NCI-H1105 treated with DMSO at 0.1 percent for 48 hours (cell line): ENCODE data around the gene HECW1.
"Not testable (repeated sequence)": the region's sequence is repeated elsewhere in the genome, so short reads cannot be mapped to it uniquely, and the experiment has no call there.

Source experiments
- DNase-seq: peaks from one replicate; lab custom pipeline; 2025; lab: John Stamatoyannopoulos, UW

Gene HECW1

DNA sequence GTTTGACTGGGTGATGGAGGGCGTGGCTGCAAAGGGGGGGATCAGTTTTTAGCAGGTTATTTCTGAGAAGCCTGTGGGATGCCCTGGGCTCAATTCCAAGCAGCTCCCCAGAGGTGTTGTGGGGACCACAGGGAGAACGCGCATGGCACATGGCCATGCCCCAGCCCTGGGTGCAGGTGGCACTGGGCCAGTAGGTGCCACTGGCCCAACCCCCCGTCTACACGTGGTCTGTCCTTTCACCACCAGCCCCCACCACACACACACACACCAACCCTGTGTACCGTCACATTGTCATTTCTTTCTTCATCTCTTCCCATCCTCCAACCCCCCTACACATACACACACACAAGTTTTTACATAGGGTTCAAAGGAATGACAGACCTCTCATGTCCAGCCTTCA lies 355.4 kb downstream of the HECW1 start:
- no peak for DNase-seq

DNA sequence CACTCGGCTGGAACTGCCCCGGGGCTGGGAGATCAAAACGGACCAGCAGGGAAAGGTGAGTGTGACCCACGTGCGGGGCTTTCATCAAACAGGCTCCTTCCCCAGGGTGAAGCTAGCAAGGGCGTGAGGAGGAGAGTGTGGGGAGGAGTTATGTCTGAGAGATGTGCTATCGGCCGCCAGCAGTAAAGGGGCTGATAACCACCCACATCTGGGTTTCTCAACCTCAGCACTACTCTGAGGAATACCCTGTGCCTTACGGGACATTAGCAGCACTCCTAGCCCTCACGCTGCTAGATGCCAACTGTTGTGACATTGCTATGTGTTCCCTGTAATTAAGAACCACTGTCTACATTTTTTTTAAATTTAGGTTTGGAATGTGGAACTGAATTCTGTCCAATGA lies 356.6 kb downstream of the HECW1 start:
- DNase-seq, result no peak

DNA sequence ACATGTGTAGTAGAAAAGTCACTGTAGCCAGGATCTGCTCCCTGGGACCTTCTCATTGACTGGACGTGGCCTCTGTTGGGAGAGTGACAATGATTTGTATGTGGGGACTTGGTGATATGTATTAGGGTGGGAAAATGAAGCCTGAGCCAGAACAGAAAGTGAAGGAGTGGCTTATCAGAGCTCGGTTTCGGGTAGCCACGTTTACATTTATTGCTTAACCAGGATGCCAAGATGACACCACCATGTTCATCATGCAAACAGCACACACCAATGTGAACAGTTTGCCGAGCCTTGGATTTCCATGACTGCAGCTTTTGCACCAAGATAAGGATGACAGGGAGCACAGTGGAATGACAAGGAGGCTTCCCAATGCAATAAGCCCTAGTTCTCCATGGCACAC lies 357.7 kb downstream of the HECW1 start:
- no peak for DNase-seq

DNA sequence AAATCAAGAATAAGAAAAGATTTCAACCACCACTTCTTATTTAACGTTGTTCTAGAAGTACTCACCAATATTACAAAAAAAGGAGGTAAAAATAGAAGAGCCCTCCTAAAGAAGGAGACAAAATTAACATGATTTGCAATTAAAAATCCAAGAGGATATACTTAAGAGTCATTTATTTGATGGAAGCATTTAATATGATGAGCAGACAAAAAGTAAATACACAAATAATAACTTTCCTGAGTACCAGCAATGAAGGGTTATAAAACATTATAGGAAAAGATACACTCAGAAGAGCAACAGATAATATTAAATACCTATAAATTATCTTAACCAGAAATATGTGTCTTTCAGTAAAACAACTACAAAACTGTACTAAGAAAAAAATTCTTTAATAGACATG lies 363.5 kb downstream of the HECW1 start:
- DNase-seq, result no peak

DNA sequence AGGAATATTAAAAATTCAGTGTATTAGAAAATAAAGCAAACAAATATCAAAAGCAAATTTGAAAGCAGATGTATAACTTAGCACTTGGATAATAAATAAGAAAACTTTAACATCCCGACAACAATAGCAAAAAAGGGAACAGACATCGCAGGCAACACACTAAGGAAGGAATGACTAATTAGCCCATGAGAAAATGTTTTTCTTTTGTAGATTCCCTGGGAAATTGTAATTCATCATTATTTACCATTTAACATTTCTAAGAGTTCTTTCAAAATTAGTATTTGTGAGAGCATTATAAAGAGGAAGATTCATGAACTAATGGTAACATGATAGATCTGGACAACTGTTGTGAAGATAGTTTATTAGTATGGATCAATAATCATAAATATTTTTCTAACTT lies 364.4 kb downstream of the HECW1 start:
- no peak for DNase-seq

DNA sequence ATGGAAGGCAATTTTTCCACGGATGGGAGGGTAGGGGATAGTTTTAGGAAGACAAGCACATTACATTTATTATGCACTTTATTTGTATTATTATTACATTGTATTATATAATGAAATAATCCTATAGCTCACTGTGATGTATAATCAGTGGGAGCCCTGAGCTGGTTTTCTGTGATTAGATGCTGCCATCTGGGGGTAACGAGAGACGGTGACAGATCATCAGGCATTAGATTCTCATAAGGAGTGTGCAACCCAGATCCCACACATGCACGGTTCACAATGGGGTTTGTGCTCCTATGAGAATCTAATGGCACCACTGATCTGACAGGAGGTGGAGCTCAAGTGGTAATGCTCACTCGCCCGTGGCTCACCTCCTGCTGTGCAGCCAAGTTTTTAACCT lies 366.6 kb downstream of the HECW1 start:
- DNase-seq, result no peak

DNA sequence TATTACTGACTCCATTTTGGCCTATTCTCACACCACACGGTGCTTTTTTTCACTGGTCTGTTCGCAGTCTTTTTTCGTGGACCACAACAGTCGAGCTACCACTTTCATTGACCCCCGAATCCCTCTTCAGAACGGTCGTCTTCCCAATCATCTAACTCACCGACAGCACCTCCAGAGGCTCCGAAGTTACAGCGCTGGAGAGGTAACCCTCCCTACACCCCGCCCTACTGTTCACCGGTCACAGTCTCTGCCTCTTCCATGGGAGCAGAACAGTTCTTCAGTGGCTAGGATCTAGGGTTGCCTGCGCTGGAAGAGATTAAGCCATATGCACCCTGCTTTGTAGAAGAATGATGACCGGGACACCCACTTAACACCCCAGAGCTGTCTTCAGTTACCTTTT lies 367.1 kb downstream of the HECW1 start:
- DNase-seq, result no peak

DNA sequence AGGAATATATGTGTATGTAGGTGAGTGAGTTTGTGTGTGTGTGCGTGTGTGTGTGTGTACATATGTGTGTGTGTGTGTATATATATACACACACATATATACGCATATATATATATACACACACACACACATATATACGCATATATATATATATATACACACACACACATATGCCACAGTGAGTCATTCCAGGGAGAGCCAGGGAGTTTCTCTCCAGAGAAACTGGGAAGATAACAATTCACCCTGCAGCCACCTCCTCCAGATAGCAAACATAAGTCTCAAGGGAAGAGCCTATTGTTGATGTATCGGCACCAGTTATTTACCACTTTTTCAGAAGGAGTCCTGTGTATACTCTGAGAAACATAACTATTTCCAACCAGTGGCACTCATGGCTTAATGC lies 368.1 kb downstream of the HECW1 start:
- DNase-seq, result no peak

DNA sequence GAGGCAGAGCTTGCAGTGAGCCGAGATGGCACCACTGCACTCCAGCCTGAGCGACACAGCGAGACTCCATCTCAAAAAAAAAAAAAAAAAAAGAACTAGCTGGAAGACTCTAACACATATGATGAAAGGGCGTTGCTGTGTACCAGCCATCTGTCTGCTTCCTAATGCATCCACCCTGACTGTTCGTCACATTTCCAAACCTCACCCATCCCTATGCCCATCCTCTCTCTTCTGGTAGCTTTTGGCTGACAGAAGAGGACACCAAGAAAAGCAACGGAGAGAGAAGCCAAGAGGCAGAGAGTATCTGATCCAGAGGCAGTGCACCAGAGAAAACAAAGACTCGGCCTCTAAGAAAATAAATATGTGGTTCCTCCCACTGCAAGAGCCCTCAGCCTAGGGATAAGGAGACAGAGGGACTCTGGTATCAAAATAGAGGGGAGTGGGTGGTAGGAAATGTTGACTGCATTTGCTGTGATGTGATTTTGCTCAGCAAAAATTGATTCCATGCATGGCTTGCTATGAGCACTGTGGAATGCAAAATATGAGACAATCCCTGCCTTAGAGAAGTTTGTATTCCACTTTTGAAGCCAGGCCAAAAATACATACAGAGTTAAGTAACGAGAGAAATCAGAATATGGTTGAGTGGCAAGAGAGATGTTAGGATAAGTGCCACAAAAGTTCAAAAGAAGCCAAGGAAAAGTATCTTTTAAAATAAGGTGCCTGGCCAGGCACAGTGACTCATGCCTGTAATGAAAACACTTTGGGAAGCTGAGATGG lies 369.6 kb downstream of the HECW1 start:
- DNase-seq, result no peak

DNA sequence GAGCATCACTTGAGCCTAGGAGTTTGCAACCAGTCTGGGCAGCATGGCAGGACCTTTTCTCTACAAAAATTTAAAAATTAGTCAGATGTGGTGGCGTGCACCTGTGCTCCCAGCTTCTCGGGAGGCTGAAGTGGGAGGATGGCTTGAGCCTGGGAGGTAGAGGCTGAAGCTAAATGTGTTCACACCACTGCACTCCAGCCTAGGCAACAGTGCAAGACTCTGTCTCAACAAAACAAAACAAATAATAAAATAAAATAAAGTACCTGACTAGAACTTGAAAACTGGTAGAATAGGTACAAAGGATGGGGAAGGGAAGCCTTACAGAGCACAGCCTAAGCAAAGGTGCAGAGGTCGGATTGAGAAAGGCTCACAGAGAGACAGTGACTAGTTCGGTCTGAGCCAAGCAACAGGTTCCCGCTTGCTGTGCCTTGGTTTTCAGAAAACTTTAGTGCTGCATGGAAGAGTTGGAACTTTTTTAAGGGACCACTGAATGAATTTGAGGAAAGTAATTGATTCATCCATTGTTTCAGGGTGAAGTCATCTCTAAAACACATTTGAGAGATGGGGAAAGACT lies 370.3 kb downstream of the HECW1 start:
- DNase-seq, result no peak

DNA sequence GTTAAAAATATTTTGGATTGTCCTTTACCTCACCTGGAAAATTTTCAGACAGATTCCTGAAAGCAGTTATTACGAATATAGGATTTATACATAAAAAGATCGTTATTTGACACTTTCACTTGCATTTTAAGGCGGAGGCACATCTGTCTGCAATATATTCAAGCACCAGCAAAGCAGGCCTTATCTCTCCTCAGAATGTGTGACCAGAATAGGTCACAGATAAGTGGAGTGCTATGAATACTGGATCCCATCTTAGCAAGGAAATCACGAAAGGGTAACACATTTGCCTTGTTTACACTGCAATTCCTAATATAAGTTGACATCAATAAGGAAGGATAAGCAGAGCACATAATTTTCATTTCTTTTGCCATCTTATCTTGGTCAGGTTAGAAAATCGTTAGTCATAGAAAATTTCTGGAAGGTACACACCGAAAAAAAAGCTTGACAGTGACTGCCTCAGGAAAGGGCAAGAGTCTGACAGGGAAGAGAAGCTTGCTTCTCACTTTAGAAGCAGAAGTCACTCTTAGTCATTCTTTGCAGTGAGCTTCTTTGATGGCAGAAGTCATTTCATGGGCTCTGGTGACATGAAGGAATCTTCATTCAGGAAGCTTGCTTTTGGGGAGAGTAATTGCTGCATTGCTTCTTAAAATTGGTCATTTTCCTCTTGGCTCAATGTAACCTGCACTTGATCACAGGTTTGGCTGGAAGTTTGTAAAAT lies 372.4 kb downstream of the HECW1 start:
- no peak for DNase-seq

DNA sequence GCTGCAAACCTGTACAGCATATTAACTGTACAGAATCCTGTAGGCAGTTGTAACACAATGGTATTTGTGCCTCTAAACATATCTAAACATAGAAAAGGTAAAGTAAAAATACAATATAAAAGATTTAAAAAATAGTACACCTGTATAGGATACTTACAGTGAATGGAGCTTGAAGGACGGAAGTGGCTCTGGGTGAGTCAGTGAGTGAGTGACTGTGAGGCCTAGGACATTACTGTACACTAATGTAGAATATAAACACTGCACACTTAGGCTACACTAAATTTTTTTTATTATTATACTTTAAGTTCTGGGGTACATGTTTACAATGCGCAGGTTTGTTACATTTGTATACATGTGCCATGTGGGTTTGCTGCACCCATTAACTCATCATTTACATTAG lies 373.1 kb downstream of the HECW1 start:
- DNase-seq, result no peak

DNA sequence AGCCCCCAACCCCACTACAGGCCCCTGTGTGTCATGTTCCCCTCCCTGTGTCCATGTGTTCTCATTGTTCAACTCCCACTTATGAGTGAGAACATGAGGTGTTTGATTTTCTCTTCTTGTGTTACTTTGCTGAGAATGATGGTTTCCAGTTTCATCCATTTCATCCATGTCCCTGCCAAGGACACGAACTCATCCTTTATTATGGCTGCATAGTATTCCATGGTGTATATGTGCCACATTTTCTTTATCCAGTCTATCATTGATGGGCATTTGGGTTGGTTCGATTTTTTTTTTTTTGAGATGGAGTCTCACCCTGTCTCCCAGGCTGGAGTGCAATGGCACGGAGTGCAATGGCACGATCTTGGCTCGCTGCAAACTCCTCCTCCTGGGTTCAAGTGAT lies 373.6 kb downstream of the HECW1 start:
- DNase-seq, result not testable (repeated sequence)

DNA sequence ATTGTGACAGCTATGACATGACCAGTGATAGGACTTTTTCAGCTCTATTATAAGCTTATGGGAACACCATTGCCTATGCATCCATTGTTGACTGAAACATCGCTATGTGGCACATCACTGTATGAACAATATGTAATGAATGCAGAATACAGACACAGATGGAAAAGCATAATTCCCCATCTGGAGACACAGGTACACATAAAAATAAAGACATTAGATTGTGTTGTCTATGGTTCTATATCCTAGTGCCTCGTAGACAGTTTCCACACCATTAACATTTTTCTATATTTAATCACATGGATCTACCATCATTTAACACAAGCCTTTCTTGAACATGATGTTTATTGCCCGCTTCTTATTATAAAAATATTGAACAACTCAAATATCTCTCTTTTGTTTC lies 374.2 kb downstream of the HECW1 start:
- no peak for DNase-seq

DNA sequence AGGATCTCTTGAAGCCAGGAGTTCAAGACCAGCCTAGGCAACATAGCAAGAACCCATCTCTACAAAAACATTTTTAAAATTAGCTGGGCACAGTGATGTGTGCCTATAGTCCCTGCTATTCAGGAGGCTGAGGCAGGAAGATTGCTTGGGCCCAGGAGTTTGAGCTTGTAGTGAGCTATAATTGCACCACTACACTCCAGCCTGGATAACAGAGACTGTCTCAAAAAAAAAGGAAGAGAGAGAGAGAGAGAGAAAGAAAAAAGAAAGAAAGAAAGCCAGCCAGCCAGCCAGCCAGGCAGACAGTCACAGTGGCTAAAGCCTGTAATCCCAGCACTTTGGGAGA lies 375.3 kb downstream of the HECW1 start:
- no peak for DNase-seq

DNA sequence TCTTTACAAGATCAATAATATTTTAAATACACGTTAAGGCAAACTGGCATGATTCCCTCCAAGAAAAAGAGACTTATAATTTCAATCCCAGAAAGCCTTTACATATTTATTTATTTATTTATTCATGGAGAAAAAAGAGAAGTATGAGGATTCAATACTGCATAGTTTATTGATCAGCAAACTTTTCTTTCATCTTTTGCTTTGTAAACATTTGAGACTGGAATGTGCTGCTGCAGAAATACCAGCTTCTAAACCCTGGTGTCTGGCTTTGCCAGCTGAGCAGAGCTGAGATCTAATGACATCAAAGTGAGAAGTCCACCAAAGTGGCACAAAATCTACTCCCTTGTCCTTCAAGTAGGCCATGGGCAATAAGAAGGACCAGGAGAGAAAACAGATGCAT lies 376.8 kb downstream of the HECW1 start:
- DNase-seq, result no peak

DNA sequence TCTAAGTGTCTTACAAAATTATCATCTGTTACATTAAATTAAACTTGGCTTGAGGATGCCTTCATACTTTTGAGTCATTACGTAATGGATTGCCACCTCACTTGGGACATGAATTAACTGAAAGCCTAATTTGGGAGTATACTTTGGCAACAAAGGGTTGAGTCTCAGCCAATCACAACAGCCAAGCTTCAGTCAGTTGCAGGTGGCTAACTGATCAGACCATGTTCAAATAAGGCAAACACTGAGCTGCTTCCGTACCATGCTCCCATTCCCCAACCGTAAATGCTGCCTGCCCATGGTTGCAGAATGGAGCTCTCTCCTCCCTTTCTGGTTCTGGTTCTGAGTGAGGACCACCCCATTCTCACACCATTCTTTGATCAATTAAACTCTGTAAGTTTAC lies 377.6 kb downstream of the HECW1 start:
- DNase-seq, result no peak

DNA sequence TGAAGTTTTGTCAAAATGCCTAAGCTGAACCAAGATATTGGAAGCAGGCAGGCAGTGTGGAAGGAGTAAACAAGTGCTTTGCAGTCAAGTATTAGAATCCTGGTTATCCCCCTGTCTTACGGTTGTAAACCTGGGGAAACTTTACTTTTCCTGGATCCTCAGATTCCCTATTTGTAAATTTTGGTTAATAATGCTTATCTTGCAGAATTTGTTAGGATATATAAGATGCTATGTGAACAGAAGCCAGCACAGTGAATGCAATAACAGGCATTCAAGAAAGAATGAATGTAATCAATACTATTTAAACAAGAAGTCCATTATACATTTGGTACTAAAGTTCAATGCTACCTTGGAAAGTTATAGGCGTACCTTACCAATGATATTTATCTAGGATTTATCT lies 378.7 kb downstream of the HECW1 start:
- no peak for DNase-seq

DNA sequence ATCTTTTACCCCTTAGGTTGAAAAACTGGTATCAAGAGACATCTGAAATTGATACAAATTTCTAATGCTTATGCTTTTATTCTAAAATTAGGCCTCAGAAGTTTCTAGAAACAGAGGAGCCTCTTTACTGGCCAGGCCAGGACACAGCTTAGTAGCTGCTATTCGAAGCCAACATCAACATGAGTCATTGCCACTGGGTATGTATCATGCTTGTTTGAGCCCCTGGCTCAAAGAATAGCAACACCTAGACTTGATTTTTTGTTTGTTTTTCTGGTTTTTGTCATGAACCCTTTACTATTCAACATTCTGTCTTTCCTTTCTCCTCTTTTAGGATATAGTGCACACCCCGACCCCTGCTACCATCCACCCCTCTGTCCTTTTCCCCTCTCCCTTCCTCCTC lies 379.5 kb downstream of the HECW1 start:
- DNase-seq, result no peak

DNA sequence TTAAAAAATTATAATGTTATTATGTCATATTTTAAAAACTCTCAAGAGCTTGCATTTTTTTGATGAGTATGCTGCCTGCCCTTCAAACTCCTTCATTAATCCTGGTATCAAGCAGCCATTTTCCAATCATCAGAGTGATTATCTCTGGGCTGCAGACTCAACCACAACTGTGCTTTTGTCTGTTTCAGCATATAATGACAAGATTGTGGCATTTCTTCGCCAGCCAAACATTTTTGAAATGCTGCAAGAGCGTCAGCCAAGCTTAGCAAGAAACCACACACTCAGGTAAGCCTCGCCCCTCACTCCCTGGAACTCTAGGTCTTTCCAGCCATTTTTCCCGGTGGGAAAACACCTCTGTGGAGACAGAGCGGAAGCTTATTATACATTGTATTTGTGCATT lies 380.4 kb downstream of the HECW1 start:
- DNase-seq, result no peak

DNA sequence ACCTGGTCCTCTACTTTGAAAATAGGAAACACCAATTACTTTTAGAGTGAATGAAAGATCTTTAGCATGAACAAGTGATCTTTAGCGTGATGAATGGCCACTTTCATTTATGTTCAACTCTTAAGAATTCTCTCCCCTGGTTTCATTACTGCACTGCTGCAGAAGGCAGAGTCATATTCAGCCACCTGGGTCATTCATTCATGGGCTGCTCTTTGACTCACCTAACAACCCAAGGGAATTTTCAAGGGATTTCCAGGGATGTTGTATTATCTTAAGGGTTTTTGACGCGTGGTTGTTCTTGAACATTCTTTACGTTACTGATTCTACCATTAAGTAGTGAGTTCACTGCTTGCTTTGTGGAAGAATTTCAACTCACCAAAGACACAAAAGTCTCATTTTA lies 383.1 kb downstream of the HECW1 start:
- no peak for DNase-seq

DNA sequence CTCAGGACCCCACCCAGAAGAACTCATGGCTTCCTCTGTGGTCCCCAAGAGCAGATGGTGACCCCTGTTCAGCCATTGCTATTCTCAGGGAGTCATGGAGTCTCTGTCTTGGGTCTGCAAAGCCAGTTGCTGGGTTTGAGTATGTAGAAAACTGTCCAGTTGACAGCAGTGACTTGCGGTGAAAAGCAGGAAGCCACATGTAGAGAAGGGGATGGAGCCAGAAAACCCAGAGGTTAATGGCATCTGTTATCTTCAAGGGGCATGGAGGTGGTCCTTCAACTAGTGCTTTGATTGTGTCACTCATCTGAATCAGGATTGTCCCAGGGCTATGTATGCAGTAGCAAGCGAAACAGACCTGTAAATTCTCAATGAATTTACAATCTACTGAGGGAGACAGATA lies 384.1 kb downstream of the HECW1 start:
- no peak for DNase-seq

DNA sequence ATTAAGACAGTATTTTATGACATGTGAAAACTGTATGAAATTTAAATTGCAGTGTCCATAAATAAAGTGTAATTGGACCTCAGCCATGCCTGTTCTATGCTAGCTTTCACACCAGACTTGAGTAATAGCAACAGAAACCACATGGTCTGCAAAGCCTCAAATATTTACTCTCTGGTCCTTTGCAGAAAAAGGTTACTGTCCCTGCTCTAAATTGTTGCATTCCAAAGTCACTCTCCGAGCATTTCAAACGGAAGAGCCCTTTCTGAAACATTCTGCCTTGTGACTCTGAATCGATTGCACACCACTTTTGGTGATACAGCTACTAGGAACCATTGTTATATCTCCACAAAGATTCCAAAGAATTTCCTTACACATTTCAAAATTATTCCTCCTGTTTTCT lies 389.4 kb downstream of the HECW1 start:
- DNase-seq, result no peak

DNA sequence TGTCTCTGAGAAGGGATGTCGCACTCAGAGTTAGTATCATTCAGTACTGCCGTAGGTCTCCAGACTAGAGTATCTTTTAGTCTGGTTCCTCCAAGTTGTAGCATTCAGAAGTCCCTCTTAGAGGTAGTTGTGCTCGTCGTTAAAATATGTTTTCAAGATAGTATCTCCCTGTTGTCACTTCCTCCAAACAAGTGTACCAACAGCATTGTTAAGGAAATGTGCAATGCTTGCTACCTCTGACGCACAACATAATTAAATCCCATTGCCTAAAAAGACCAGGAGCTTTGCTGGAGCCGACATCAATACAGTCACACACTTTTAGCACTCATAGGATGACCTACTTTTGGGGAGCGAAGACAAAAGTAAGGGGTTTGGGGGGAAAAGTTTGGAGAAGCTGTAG lies 390.5 kb downstream of the HECW1 start:
- no peak for DNase-seq
